SJCRH30 (cell line): ENCODE results near the gene ORC5. TPM values are rescaled to one million over a fixed set of nuclear protein-coding genes. Genes with fewer than 3 reads are reported as not detected.
"Not testable (repeated sequence)": the region's sequence is repeated elsewhere in the genome, so short reads cannot be mapped to it uniquely, and the experiment has no call there.

ENCODE experiments used
- DNase-seq, 2 experiments: peaks; one replicate each; pipeline ENCODE4 v3.0.0-alpha.2; 2015 to 2020
- H3K27ac ChIP-seq: fragments of 250-450 bp; sonication (Bioruptor Pico); 2 replicates; pipeline ENCODE4 v1.5.1; 2020; ENCODE audit warnings: mild to moderate bottlenecking, moderate library complexity
- H3K27me3 ChIP-seq: fragments of 250-450 bp; sonication (Bioruptor Pico); 2 replicates; pipeline ENCODE4 v1.5.1; 2020; ENCODE audit warnings: mild to moderate bottlenecking, moderate library complexity
- H3K36me3 ChIP-seq: fragments of 250-450 bp; sonication (Bioruptor Pico); 2 replicates; pipeline ENCODE4 v1.5.1; 2020; ENCODE audit warnings: mild to moderate bottlenecking, moderate library complexity
- H3K4me1 ChIP-seq: fragments of 250-450 bp; sonication (Bioruptor Pico); 2 replicates; pipeline ENCODE4 v1.5.1; 2020; ENCODE audit warnings: mild to moderate bottlenecking, moderate library complexity
- H3K4me3 ChIP-seq: fragments of 250-450 bp; sonication (Bioruptor Pico); 2 replicates; pipeline ENCODE4 v1.5.1; 2020; ENCODE audit warnings: mild to moderate bottlenecking, moderate library complexity
- H3K9me3 ChIP-seq: fragments of 250-450 bp; sonication (Bioruptor Pico); replicated peaks from 2 replicates; pipeline ENCODE4 v1.5.1; 2020; ENCODE audit warnings: mild to moderate bottlenecking, moderate library complexity
- total RNA-seq: library from RNA; depleted of rRNA; stranded (reverse); fragments of >200 nt; shearing (Covaris generic); gene quantifications from 2 replicates; pipeline ENCODE4 v1.2.3, GENCODE V29; 2014; rRNA removed

ORC5 gene
- 55.5 and 77.1 TPM in 2 replicates for total RNA-seq

GRCh38 chr7:104207731-104208420 lies at the start of gene ORC5:
Gene ORC5 (minus strand): TSS chr7:104208013. CDS start chr7:104207904, 109 bp downstream.
- Histone ChIP-seq H3K9me3 (no peaks in the 10 kb centered on the region; the same call in 1 of the 2 replicates), H3K4me1 (peaks cover 14% of the 10 kb centered on the region), H3K36me3 (peaks cover 18% of the 10 kb centered on the region), H3K4me3 (peak within 1 kb of the TSS; percentile 87), H3K27ac (peak within 1 kb of the TSS; percentile 69), H3K27me3 (no peaks in the 10 kb centered on the region)
- peak; percentile 79 to 90 for DNase-seq

DNA sequence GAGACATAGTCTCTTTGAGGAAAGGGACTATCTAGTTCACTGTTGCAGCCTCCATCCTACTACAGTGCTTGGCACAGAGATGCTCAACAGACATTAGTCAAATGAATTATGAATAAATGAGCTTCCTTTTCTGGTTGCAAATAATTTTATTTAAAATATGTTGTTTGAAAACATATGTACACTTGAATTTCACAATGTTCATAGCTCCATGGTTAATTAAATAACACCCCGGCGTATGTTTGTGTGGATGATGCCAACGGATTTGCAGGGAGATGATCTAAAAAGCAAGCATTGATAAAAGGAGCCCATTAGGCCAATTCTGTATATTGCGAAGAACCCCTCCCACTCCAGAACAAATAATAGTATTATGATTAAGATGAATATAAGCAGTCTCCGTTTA lies 47.8 kb upstream of the ORC5 start:
- Histone ChIP-seq H3K9me3 (no peaks in the 10 kb centered on the region), H3K4me1 (no peaks in the 10 kb centered on the region), H3K4me3 (no peak overlapping the region), H3K36me3 (no peaks in the 10 kb centered on the region), H3K27ac (no peak overlapping the region), H3K27me3 (no peaks in the 10 kb centered on the region)
- DNase-seq, result no peak

DNA sequence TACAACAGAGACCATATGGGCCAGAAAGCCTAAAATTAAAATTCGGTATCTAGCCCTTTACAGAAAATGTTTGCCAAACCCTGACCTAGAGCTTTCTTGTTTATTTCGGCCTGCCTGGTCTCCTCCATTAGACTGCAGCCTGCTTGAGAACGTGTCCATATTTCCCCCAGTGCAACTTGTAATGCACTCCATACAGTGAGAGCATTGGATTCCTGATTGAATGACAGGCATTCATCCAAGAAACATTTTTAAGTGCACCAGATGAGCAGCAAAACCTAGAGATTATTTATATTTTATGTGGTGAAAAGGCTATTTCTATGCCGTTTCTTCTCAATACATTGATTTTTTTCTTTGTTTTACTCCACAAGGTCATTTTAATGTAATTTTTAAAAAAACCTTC lies 47.4 kb upstream of the ORC5 start:
- no peaks in the 10 kb centered on the region for H3K27me3 ChIP-seq
- no peak overlapping the region for H3K4me3 ChIP-seq
- H3K27ac ChIP-seq, result no peak overlapping the region
- no peaks in the 10 kb centered on the region for H3K9me3 ChIP-seq
- H3K36me3 ChIP-seq, result no peaks in the 10 kb centered on the region
- no peaks in the 10 kb centered on the region for H3K4me1 ChIP-seq
- DNase-seq, result no peak

DNA sequence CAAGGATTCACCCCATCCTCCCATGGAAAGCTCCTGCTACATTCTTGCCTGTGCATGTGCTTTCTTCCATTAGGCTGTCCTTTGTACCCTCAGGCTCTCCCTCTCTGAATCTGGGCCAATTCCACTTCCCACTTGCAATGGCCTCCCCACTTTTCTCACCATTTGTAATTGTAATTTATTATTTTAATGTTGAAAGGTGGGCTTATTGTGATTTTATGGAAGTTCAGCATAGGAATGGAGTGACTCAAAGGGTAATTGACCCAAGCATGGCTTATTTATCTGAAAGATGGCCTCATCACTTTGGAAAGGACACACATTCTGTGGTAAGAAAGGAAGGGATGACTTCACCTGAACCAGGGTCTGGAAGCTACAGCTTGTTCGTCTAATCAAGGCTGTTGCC lies 46.9 kb upstream of the ORC5 start:
- Histone ChIP-seq H3K9me3 (no peaks in the 10 kb centered on the region), H3K36me3 (no peaks in the 10 kb centered on the region), H3K27me3 (no peaks in the 10 kb centered on the region), H3K27ac (no peak overlapping the region), H3K4me1 (no peaks in the 10 kb centered on the region), H3K4me3 (no peak overlapping the region)
- no peak for DNase-seq

- Histone ChIP-seq H3K36me3 (no peaks in the 10 kb centered on the region), H3K9me3 (no peaks in the 10 kb centered on the region), H3K4me3 (no peak overlapping the region), H3K4me1 (no peaks in the 10 kb centered on the region), H3K27ac (no peak overlapping the region), H3K27me3 (no peaks in the 10 kb centered on the region)
- DNase-seq, result peak in 1 of 2 experiments; percentile 36
These were observed 44.8 kb upstream of the ORC5 start for GRCh38 chr7:104252409-104253134.

DNA sequence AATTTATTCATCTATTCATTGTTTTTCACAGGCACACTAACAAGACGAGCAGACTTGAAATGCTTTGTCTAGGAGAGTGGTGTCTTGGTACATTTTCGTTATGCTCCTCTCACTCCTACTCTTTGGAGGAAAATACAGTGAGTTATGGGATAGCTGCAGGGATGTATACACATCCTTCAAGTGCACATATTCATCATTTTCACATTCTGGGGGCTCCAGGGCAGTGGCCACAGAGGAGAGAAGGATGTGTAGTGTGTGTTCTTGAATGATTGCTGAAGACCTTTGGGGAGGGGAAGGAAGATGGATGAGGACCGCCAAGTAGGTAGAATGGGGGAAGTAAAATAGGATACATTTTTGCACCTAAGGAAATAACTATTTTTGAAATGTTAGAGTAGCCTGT lies 34.8 kb upstream of the ORC5 start:
- Histone ChIP-seq H3K27me3 (no peaks in the 10 kb centered on the region), H3K4me3 (no peak overlapping the region), H3K36me3 (no peaks in the 10 kb centered on the region), H3K4me1 (peaks cover 9% of the 10 kb centered on the region; the same call in 1 of the 2 replicates), H3K9me3 (no peaks in the 10 kb centered on the region), H3K27ac (no peak overlapping the region)
- DNase-seq, result no peak

- H3K9me3 ChIP-seq, result peaks cover 8% of the 10 kb centered on the region
- H3K27ac ChIP-seq, result no peak overlapping the region
- no peaks in the 10 kb centered on the region for H3K36me3 ChIP-seq
- DNase-seq, result no peak
- H3K27me3 ChIP-seq, result no peaks in the 10 kb centered on the region
- H3K4me3 ChIP-seq, result no peak overlapping the region
- peaks cover 9% of the 10 kb centered on the region; the same call in 1 of the 2 replicates for H3K4me1 ChIP-seq
These were observed 33.9 kb upstream of the ORC5 start for GRCh38 chr7:104241538-104242209.

- peaks cover 9% of the 10 kb centered on the region; the same call in 1 of the 2 replicates for H3K4me1 ChIP-seq
- H3K27ac ChIP-seq, result no peak overlapping the region
- no peak overlapping the region for H3K4me3 ChIP-seq
- no peaks in the 10 kb centered on the region for H3K36me3 ChIP-seq
- H3K9me3 ChIP-seq, result peaks cover 12% of the 10 kb centered on the region
- H3K27me3 ChIP-seq, result no peaks in the 10 kb centered on the region
- DNase-seq, result no peak
These were observed 33.3 kb upstream of the ORC5 start for GRCh38 chr7:104241135-104241534.

GRCh38 chr7:104240401-104240800 lies 32.6 kb upstream of the ORC5 start:
- Histone ChIP-seq H3K4me1 (peaks cover 9% of the 10 kb centered on the region; the same call in 1 of the 2 replicates), H3K27ac (no peak overlapping the region), H3K9me3 (peaks cover 12% of the 10 kb centered on the region), H3K27me3 (no peaks in the 10 kb centered on the region), H3K4me3 (no peak overlapping the region), H3K36me3 (no peaks in the 10 kb centered on the region)
- DNase-seq, result peak; percentile 19 to 31

DNA sequence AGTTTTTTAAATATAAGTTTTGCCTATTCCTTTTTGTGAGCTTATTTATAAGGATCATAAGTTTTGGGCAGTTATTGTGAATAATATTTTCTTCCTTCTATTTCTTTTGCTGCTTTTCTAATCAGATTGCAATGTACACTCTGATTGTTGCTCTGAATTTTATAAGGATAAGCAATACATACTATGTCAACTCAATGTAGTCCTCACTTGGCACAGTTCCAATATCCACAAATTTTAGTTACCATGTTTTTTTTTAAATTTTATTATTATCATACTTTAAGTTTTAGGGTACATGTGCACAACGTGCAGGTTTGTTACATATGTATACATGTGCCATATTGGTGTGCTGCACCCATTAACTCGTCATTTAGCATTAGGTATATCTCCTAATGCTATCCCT lies 27.2 kb upstream of the ORC5 start:
- not testable (repeated sequence) for H3K27ac ChIP-seq, H3K27me3 ChIP-seq
- H3K4me1 ChIP-seq, result peaks cover 21% of the 10 kb centered on the region

GRCh38 chr7:104231054-104232046 lies 23.5 kb upstream of the ORC5 start:
- H3K27me3 ChIP-seq, result no peaks in the 10 kb centered on the region
- DNase-seq, result peak; percentile 85 to 94
- H3K36me3 ChIP-seq, result no peaks in the 10 kb centered on the region
- H3K27ac ChIP-seq, result peak overlapping the region; percentile 99
- H3K9me3 ChIP-seq, result peaks cover under 1% of the 10 kb centered on the region
- peak overlapping the region; percentile 70 for H3K4me3 ChIP-seq
- peaks cover 33% of the 10 kb centered on the region for H3K4me1 ChIP-seq

More for the DNA sequence above, 27.2 kb upstream of the ORC5 start:
- DNase-seq, H3K36me3 ChIP-seq, H3K4me3 ChIP-seq: not testable (repeated sequence)
- H3K9me3 ChIP-seq, result peaks cover 12% of the 10 kb centered on the region

GRCh38 chr7:104230606-104231005 lies 22.8 kb upstream of the ORC5 start:
- H3K27me3 ChIP-seq, result no peaks in the 10 kb centered on the region
- peak overlapping the region; percentile 99 for H3K27ac ChIP-seq
- DNase-seq, result peak; percentile 97 to 100
- no peaks in the 10 kb centered on the region for H3K9me3 ChIP-seq
- H3K4me1 ChIP-seq, result peaks cover 40% of the 10 kb centered on the region
- H3K36me3 ChIP-seq, result no peaks in the 10 kb centered on the region
- peak overlapping the region; percentile 70 for H3K4me3 ChIP-seq

GRCh38 chr7:104228442-104228841 lies 20.6 kb upstream of the ORC5 start:
- Histone ChIP-seq H3K27me3 (no peaks in the 10 kb centered on the region), H3K36me3 (no peaks in the 10 kb centered on the region), H3K4me1 (peaks cover 60% of the 10 kb centered on the region), H3K4me3 (no peak overlapping the region), H3K9me3 (no peaks in the 10 kb centered on the region), H3K27ac (no peak overlapping the region)
- DNase-seq, result no peak

DNA sequence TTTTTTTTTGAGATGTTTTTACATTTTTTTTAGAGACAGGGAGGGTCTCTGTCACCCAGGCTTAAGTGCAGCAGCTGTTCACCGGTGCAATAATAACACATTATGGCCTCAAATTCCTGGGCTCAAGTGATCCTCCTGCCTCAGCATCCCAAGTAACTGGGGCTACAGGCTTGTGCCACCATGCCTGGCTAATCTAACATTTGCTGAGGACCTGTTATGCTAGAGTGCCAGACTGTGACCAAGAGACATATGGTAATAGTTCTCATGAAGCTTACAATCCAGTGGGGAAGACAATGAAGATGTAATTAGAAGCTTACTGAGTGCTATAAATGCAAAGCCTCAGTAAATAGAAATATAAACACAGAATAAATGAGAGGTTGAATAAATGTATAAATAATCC lies 17.6 kb upstream of the ORC5 start:
- DNase-seq, result peak; percentile 71 to 83
- Histone ChIP-seq H3K36me3 (no peaks in the 10 kb centered on the region), H3K27me3 (no peaks in the 10 kb centered on the region), H3K9me3 (peaks cover 6% of the 10 kb centered on the region; the same call in 1 of the 2 replicates), H3K4me3 (no peak overlapping the region), H3K4me1 (peaks cover 53% of the 10 kb centered on the region), H3K27ac (peak overlapping the region; percentile 72)
